Measurements from ENCODE around the gene ZBTB3. TPM values are rescaled to one million over a fixed set of nuclear protein-coding genes. Genes with fewer than 3 reads are reported as not detected.

ZBTB3 gene
- total RNA-seq, 1 donor from 2014 or later, result 7.9 TPM

Small RNAs within 50 kb of the gene (small RNA-seq; reads per million reads assigned to genes)
- 0.51 reads per million, percentile 49 among the genes with 10 or more reads in this experiment for gene MIR6514 (ENCODE audit: low replicate concordance)

Other genes with a start within 250 kb of the ZBTB3 start
- gene AHNAK, start 207.4 kb downstream of the ZBTB3 start, total RNA-seq, result 32.9 TPM
- 1,313 TPM for gene EEF1G, start 180.3 kb downstream of the ZBTB3 start, total RNA-seq
- 6.1 TPM for gene TUT1, start 162.6 kb downstream of the ZBTB3 start, total RNA-seq
- 83.6 TPM for gene MTA2, start 152.3 kb downstream of the ZBTB3 start, total RNA-seq
- 4.2 TPM for gene EML3, start 141.4 kb downstream of the ZBTB3 start, total RNA-seq
- gene ROM1, start 140.9 kb downstream of the ZBTB3 start, total RNA-seq, result 1.7 TPM
- gene B3GAT3, start 132.2 kb downstream of the ZBTB3 start, total RNA-seq, result 15.7 TPM
- 69.3 TPM for gene GANAB, start 107.5 kb downstream of the ZBTB3 start, total RNA-seq
- 13.0 TPM for gene INTS5, start 100.9 kb downstream of the ZBTB3 start, total RNA-seq
- 17.2 TPM for gene C11orf98, start 89.0 kb downstream of the ZBTB3 start, total RNA-seq
- 3.9 TPM for gene CSKMT, start 88.8 kb downstream of the ZBTB3 start, total RNA-seq
- gene UQCC3, start 82.5 kb downstream of the ZBTB3 start, total RNA-seq, result 3.7 TPM
- 2.5 TPM for gene LBHD1, start 81.9 kb downstream of the ZBTB3 start, total RNA-seq
- gene UBXN1, start 75.1 kb downstream of the ZBTB3 start, total RNA-seq, result 77.0 TPM
- 0.25 TPM for gene LRRN4CL, start 64.6 kb downstream of the ZBTB3 start, total RNA-seq
- gene BSCL2, start 46.7 kb downstream of the ZBTB3 start, total RNA-seq, result 101 TPM
- gene GNG3, start 46.5 kb downstream of the ZBTB3 start, total RNA-seq, result 20.9 TPM
- gene HNRNPUL2, start 26.7 kb downstream of the ZBTB3 start, total RNA-seq, result 27.5 TPM
- 15.0 TPM for gene TTC9C, start 25.7 kb downstream of the ZBTB3 start, total RNA-seq
- gene POLR2G, start 7.4 kb upstream of the ZBTB3 start, total RNA-seq, result 49.2 TPM
- gene TAF6L, start 17.2 kb upstream of the ZBTB3 start, total RNA-seq, result 11.6 TPM
- 8.4 TPM for gene TMEM179B, start 33.2 kb upstream of the ZBTB3 start, total RNA-seq
- gene TMEM223, start 37.8 kb upstream of the ZBTB3 start, total RNA-seq, result 7.9 TPM
- 17.5 TPM for gene NXF1, start 51.3 kb upstream of the ZBTB3 start, total RNA-seq
- 27.3 TPM for gene STX5, start 77.9 kb upstream of the ZBTB3 start, total RNA-seq
- gene TEX54, start 78.7 kb upstream of the ZBTB3 start, total RNA-seq, result not detected
- gene WDR74, start 85.4 kb upstream of the ZBTB3 start, total RNA-seq, result 28.8 TPM
- gene SLC3A2, start 126.7 kb upstream of the ZBTB3 start, total RNA-seq, result 66.9 TPM
- gene CHRM1, start 167.2 kb upstream of the ZBTB3 start, total RNA-seq, result 8.9 TPM
- gene SLC22A6, start 230.8 kb upstream of the ZBTB3 start, total RNA-seq, result 5.7 TPM